PC-3 (cell line): ENCODE results near the gene TM9SF3. TPM values are rescaled to one million over a fixed set of nuclear protein-coding genes. Genes with fewer than 3 reads are reported as not detected.

Experiments used
- ATAC-seq: fragments of 200-7000 bp; cut with Tn5 transposase; 2 replicates; pipeline ENCODE4 v1.9.1; 2020; ENCODE audit warnings: mild to moderate bottlenecking, moderate library complexity
- BruUV-seq: library from RNA; stranded (reverse); fragments of 400-500 nt; replicated peaks from 2 replicates; lab custom pipeline; 2021; lab: Mats Ljungman, UMichigan
- CTCF ChIA-PET: fragments of 300-600 bp; sonication (Branson Sonifier 250); formaldehyde crosslinking; loops from one replicate; lab custom pipeline; 2022; ENCODE audit warnings: antibody characterized with exemption; lab: Charles Lee
- POLR2A ChIA-PET: fragments of 300-600 bp; sonication (Branson Sonifier 250); formaldehyde crosslinking; loops from one replicate; lab custom pipeline; 2022; ENCODE audit warnings: antibody characterized with exemption; ENCODE audit not compliant: unreplicated experiment; lab: Charles Lee
- DNase-seq: peaks from one replicate; pipeline ENCODE4 v3.0.0-alpha.2; 2015
- H2AFZ ChIP-seq: fragments of 300-600 bp; sonication (generic); 2 replicates; pipeline ENCODE4 v1.6.0; 2016; ENCODE audit warnings: antibody characterized with exemption, low read length
- H3F3A ChIP-seq: fragments of 300-600 bp; sonication (generic); one replicate; pipeline ENCODE4 v1.6.0; 2017; ENCODE audit warnings: antibody characterized with exemption, low read length, control low read depth, mild to moderate bottlenecking; ENCODE audit not compliant: unreplicated experiment
- H3K27ac ChIP-seq: fragments of 300-600 bp; sonication (generic); 2 replicates; pipeline ENCODE4 v1.5.1; 2016; ENCODE audit warnings: mild to moderate bottlenecking, low read length
- H3K27me3 ChIP-seq: fragments of 300-600 bp; sonication (generic); 2 replicates; pipeline ENCODE4 v1.6.1; 2016; ENCODE audit warnings: low read length, mixed read lengths
- H3K36me3 ChIP-seq: fragments of 300-600 bp; sonication (generic); 2 replicates; pipeline ENCODE4 v1.6.1; 2016; ENCODE audit warnings: low read depth, mixed run types, low read length, mixed read lengths
- H3K4me1 ChIP-seq: fragments of 300-600 bp; sonication (generic); 2 replicates; pipeline ENCODE4 v1.5.1; 2016; ENCODE audit warnings: low read length; ENCODE audit not compliant: insufficient read depth
- H3K4me2 ChIP-seq: fragments of 300-600 bp; sonication (generic); 2 replicates; pipeline ENCODE4 v1.6.0; 2016; ENCODE audit warnings: low read length
- H3K4me3 ChIP-seq: fragments of 300-600 bp; sonication (generic); 2 replicates; pipeline ENCODE4 v1.5.1; 2016; ENCODE audit warnings: mild to moderate bottlenecking, low read length, mixed read lengths
- H3K79me2 ChIP-seq: fragments of 300-600 bp; sonication (generic); 2 replicates; pipeline ENCODE4 v1.6.1; 2017; ENCODE audit warnings: low read length, mixed read lengths
- H3K9ac ChIP-seq: fragments of 300-600 bp; sonication (generic); 2 replicates; pipeline ENCODE4 v1.6.0; 2016; ENCODE audit warnings: mild to moderate bottlenecking, low read length
- H3K9me2 ChIP-seq: fragments of 300-600 bp; sonication (generic); replicated peaks from 2 replicates; pipeline ENCODE4 v1.6.1; 2016; ENCODE audit warnings: mixed run types, low read length, mixed read lengths
- H3K9me3 ChIP-seq: fragments of 300-600 bp; sonication (generic); 2 replicates; pipeline ENCODE4 v1.6.1; 2016; ENCODE audit warnings: low read length, mixed read lengths
- H4K20me1 ChIP-seq: fragments of 300-600 bp; sonication (generic); 2 replicates; pipeline ENCODE4 v1.6.1; 2016; ENCODE audit warnings: low read length, mixed read lengths
- EZH2 ChIP-seq: fragments of 300-600 bp; sonication (generic); IDR thresholded peaks from one replicate; pipeline ENCODE4 v1.6.1; 2017; ENCODE audit warnings: antibody characterized with exemption, mild to moderate bottlenecking, low read length; ENCODE audit not compliant: unreplicated experiment
- EZH2phosphoT487 ChIP-seq: fragments of 300-600 bp; sonication (generic); IDR thresholded peaks from 2 replicates; pipeline ENCODE4 v1.6.1; 2018; ENCODE audit warnings: mild to moderate bottlenecking, antibody characterized with exemption, low read length, borderline replicate concordance
- intact Hi-C: fragments of 100-400 bp; cut with micrococcal nuclease; formaldehyde crosslinking; loops from 2 replicates; pipeline ENCODE4 v1.9.0; 2023
- total RNA-seq: library from RNA; depleted of rRNA; stranded (reverse); fragments of >200 nt; gene quantifications from 2 replicates; pipeline ENCODE4 v1.2.3, GENCODE V29; 2014
- TF ChIP-seq, protein P1 (sequence below): fragments of 300-600 bp; sonication (generic); conservative IDR thresholded peaks from 2 replicates; pipeline ENCODE4 v1.5.1; 2017; ENCODE audit warnings: antibody characterized with exemption, low read depth, mild to moderate bottlenecking, low read length

TM9SF3 gene
- total RNA-seq, 1 experiment from 2014 or later: 39.2 TPM

- Histone ChIP-seq H3K4me2 (peak overlapping the region; percentile 35; the same call in 1 of the 2 replicates), H4K20me1 (no peaks in the 10 kb centered on the region), H3F3A (no peaks in the 10 kb centered on the region), H3K36me3 (no peaks in the 10 kb centered on the region), H3K79me2 (no peaks in the 10 kb centered on the region), H3K4me1 (peaks cover 11% of the 10 kb centered on the region), H3K9ac (no peak overlapping the region), H3K27ac (peak overlapping the region; percentile 35), H3K27me3 (no peaks in the 10 kb centered on the region), H3K9me3 (no peaks in the 10 kb centered on the region), H3K9me2 (no peaks in the 10 kb centered on the region), H3K4me3 (no peak overlapping the region), H2AFZ (no peak overlapping the region)
- peak; percentile 83 for DNase-seq
- intact Hi-C loops: no loop called here
- TF ChIP-seq, protein P1, sequence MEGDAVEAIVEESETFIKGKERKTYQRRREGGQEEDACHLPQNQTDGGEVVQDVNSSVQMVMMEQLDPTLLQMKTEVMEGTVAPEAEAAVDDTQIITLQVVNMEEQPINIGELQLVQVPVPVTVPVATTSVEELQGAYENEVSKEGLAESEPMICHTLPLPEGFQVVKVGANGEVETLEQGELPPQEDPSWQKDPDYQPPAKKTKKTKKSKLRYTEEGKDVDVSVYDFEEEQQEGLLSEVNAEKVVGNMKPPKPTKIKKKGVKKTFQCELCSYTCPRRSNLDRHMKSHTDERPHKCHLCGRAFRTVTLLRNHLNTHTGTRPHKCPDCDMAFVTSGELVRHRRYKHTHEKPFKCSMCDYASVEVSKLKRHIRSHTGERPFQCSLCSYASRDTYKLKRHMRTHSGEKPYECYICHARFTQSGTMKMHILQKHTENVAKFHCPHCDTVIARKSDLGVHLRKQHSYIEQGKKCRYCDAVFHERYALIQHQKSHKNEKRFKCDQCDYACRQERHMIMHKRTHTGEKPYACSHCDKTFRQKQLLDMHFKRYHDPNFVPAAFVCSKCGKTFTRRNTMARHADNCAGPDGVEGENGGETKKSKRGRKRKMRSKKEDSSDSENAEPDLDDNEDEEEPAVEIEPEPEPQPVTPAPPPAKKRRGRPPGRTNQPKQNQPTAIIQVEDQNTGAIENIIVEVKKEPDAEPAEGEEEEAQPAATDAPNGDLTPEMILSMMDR: no peak
- TF ChIP-seq EZH2phosphoT487 (no peak), EZH2 (no peak)
- no TSS peak for BruUV-seq
- peak; percentile 96 for ATAC-seq
- POLR2A ChIA-PET: no interaction called here
- CTCF ChIA-PET: interaction anchor here (1.2 kb wide), 1 partner anchor 12 kb away, joined by 3 read pairs; the partner anchor contains the start of gene TLL2
Measured at GRCh38 chr10:96501985-96502384, 84.8 kb downstream of the TM9SF3 start.

DNA sequence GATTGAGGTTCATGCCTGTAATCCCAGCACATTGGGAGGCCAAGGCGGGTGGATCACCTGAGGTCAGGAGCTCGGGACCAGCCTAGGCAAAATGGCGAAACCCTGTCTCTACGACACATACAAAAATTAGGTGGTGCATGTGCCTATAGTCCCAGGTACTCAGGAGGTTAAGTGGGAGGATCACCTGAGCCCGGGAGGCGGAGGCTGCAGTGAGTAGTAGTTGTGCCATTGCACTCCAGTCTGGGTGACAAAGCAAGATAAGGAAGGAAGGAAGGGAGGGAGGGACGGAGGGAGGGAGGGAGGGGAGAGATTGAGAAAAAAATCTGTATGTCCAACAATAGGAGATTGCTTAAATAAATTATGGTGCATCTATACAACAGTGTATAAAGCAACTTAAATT, 86.3 kb downstream of the TM9SF3 start:
- POLR2A ChIA-PET: no interaction called here

GRCh38 chr10:96500050-96500449, 86.8 kb downstream of the TM9SF3 start:
- POLR2A ChIA-PET: no interaction called here

More for the DNA sequence above, 86.3 kb downstream of the TM9SF3 start:
- Histone ChIP-seq H3K27ac (no peak overlapping the region), H3K9me2 (no peaks in the 10 kb centered on the region), H3K4me2 (no peak overlapping the region), H3K4me3 (no peak overlapping the region), H3K9ac (no peak overlapping the region), H3K36me3 (no peaks in the 10 kb centered on the region), H3K9me3 (no peaks in the 10 kb centered on the region), H3K79me2 (no peaks in the 10 kb centered on the region), H4K20me1 (no peaks in the 10 kb centered on the region), H3K4me1 (peaks cover 11% of the 10 kb centered on the region), H2AFZ (no peak overlapping the region), H3F3A (no peaks in the 10 kb centered on the region), H3K27me3 (no peaks in the 10 kb centered on the region)
- ATAC-seq (no peak), DNase-seq (no peak)
- intact Hi-C loops: no loop called here
- CTCF ChIA-PET: no interaction called here
- no TSS peak for BruUV-seq
- TF ChIP-seq EZH2 (no peak), EZH2phosphoT487 (no peak)
- TF ChIP-seq, protein P1: no peak

More at GRCh38 chr10:96500050-96500449, 86.8 kb downstream of the TM9SF3 start:
- intact Hi-C loops: no loop called here
- CTCF ChIA-PET: no interaction called here
- no peak for DNase-seq
- no peaks in the 10 kb centered on the region for H3K9me2 ChIP-seq
- no peaks in the 10 kb centered on the region for H3K36me3 ChIP-seq
- no peak overlapping the region for H3K27ac ChIP-seq
- no peaks in the 10 kb centered on the region for H3K27me3 ChIP-seq
- H3K9me3 ChIP-seq: no peaks in the 10 kb centered on the region
- no peak for ATAC-seq
- no peak overlapping the region for H3K9ac ChIP-seq
- no peak overlapping the region for H3K4me3 ChIP-seq
- no peaks in the 10 kb centered on the region for H3F3A ChIP-seq
- H3K4me2 ChIP-seq: no peak overlapping the region
- no peaks in the 10 kb centered on the region for H3K79me2 ChIP-seq
- H2AFZ ChIP-seq: no peak overlapping the region
- BruUV-seq: no TSS peak
- TF ChIP-seq EZH2: no peak
- TF ChIP-seq, protein P1: no peak
- TF ChIP-seq EZH2phosphoT487: no peak
- no peaks in the 10 kb centered on the region for H4K20me1 ChIP-seq
- H3K4me1 ChIP-seq: peaks cover 11% of the 10 kb centered on the region
